Activated gamma-delta T cell treated with anti-CD3 and anti-CD28 coated beads, Interleukin-2, amount 50 U/mL, for 16 hours (primary cell): ENCODE measurements around the gene SLX9.

Experiments used
- DNase-seq: peaks from one replicate; pipeline ENCODE4 v3.0.0-alpha.2; 2020; ENCODE audit warnings: low read depth

The SLX9 gene

GRCh38 chr21:44930543-44930981 is 9.3 kb upstream of the SLX9 start:
- DNase-seq: peak; percentile 53

GRCh38 chr21:44931137-44931500 is 8.7 kb upstream of the SLX9 start:
- DNase-seq: no peak

DNA sequence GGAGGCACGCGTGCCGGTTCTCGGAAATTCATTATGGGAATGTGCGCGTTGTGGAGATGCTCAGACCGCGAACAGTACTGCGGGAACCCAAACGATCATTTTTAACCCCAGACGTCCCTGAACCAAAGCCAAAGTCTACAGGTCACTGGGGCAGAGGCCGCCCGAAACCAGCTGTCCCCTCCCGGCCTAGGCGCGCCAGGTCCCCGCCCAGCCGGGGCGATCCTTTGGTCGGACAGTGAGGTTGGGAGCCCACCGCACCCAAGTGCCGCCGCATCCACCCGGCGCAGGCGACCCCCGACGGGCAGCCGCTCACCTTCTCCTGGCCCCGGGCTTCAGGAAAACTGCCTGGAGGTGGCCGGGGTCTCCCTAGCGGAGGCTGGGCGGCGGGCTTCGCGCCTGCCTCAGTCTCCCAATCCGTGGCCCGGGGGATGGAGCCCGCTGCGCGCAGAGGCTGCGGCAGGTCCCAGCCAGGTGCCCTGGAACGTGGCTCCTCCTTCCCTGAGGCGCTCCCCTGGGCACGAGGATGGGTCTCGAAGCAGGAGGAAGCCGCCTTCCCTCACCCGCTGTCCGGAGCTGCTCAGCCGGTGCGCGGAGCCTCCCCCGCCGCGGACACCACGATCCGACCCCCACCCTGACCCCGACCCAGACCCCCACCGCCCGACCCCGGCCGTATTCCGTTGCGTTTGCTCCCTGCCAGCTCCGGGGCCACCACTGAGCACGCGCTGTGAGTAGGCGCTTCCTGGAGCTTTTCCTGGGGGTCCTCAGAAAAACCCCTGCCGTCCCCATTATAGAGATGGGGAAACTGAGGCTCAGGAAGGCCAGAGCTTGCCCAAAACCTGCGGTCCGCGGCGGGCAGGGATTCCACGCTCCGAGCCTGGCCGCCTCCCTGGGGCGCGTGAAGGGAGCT is 8.1 kb upstream of the SLX9 start:
- no peak for DNase-seq

GRCh38 chr21:44932408-44933181 is 7.2 kb upstream of the SLX9 start:
- DNase-seq: peak; percentile 60

DNA sequence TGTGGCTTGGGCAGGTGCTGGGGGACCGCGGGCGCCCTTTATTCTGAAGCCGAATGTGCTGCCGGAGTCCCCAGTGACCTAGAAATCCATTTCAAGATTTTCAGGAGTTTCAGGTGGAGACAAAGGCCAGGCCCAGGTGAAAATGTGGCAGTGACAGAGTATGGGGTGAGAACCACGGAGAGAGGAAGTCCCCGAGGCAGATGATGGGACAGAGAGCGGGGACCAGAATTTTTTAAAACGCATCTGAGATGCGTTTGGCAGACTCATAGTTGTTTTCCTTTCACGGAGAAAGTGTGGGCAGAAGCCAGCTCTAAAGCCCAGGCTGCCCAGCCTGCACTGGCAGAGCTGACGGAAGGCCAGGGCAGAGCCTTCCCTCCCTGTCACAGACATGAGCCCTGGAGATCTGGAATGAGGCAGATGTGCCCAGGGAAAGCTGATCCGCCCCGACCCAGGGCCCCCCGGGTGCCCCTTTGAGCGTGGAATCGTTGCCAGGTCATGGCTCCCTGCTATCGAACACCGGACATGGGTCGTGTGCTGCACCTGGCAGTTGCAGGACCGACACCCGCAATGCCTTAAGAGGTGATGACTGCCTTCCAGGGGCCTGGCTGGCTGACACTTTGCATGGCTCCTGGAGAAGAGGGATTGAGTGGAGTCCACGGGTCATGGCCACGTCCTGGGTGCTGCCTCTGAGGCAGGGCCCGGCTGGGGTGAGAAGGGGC is 6.5 kb upstream of the SLX9 start:
- no peak for DNase-seq

- DNase-seq: no peak
Observed at GRCh38 chr21:44933918-44934260, 5.9 kb upstream of the SLX9 start.

DNA sequence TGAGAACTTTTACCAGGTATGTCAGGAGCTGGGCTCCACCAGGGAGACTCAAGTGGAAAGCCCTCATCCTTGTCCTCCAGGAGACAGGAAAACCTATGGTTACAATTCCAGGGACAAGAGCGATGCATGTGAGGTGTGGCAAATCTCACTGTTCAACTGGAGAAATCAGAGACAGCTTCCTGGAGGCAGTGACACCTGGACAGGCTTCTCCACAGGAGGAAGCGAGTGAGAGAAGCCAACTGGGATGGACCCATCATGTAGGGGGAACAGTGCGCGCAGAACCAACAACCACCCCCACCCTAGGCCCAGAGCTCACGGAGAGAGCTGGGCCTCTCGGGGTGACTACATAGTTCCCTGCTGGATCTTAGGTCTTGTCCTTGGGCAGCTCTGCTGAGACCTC is 5.6 kb upstream of the SLX9 start:
- no peak for DNase-seq

GRCh38 chr21:44934797-44935532 is 4.9 kb upstream of the SLX9 start:
- DNase-seq: no peak

DNA sequence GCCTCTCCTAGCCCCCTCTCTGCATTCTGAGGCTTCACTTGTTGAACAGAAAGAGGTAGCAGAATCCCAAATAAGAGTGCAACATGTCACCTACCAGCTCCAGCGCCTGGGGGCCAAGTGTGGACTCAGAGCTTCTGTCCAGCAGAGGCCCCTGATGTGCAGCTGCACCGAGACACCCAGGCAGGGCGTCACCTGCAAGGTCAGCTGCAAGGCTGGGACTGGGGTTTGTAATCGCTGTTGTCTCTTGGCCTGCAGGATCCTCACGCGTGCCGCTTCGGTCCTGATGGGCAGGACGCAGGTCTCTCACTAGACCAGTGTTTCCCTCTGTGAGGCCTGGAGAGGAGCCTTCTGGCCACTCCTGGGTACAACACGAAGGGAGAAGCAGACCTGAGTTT is 4.3 kb upstream of the SLX9 start:
- DNase-seq: no peak

DNA sequence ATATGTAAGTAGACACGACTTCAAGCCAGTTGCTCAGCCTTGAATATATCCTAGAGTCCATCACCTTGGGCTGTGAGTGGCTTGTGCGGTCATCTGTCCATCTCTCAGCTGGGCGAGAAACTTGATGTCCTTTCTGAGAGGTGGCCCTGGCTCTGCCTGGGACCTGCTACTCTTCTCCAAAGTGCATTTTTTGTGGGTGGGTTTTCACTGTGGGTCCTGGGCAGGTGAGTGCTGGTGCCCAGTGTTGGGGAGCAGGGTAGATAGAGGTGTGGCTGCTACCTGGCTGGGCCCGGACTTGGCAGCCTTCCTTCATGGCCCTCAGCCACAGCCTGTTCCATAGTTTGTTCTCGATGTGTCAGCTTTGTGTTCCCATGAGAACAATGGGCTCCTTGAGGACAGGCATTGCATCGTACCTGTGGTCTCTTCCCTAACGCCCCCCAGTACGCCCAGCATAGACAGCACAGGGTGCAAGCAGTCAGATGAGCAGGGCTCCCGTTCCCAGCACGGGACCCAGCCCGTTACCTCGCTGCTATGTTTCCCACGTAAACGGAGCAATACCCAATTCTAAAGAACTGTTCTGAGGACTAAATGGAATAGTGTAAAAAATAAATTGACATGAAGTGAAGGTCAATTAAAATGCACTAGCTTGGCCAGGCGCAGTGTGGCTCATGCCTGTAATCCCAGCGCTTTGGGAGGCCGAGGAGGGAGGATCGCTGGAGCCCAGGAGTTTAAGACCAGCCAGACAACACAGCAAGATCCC is 877 bp upstream of the SLX9 start:
- DNase-seq: no peak

DNA sequence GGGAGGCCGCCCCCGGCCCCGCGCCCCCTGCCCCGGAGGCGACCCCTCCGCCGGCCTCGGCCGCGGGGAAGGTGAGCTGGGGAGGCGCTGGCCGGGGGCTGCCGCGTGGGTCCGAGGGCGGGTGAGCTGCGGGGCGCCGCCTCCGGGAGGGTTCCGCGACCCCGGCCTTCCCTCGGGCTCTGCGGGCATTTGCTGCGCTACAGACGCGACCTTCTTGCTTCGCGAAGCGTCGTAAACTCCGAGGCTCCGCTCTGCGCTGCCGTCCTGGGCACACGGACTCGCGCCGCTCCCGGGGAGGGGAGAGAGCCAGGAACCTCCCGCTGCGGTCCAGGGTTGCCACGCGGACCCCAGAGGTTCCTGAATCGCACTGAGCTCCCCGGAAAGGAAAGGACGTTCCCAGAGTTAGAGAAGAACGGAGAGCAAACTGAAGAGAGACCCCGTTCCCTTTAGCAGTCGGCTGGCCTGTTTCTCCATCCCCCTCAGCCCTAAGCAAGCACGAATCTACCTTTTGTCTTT is 345 bp downstream of the SLX9 start:
- no peak for DNase-seq

DNA sequence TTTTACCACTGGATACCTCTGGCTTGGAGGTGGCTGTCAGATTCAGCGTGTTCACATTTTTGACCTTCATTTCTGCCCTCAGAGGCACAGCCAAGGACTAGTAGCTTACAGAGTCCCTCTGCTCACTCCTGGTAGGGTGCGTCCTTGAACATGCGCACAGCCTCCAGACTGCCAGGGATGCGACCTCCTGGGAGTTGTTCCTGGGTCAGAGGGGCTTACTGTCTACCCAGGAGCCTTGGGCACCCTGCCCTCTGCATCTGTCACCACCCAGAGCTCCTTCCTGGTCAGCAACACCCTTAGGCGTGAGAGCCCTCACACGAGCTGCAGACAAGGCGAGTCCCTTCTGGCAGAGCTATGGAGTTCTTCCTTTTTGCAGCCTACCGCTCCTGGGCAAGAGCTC is 1.7 kb downstream of the SLX9 start:
- no peak for DNase-seq

DNA sequence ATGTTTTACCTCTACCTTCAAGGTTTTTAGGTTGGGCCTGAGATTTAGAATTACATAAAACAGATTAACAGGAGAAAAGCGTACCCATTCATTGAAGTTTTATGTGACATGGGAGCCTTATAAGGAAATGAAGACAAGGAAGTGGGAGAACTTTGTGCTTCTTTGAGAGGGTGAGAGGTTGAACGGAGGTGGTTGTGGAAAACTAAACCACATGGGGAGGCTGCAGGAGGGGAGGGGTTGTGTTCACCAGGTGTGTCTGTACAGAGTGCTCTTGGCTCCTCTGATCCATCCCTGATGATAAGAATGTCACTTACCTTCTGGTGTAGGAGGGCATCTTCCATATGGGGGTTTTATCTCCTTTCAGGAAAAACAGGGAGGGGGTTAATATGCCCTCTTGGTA is 2.7 kb downstream of the SLX9 start:
- no peak for DNase-seq

GRCh38 chr21:44943005-44943685 is 3.3 kb downstream of the SLX9 start:
- no peak for DNase-seq

DNA sequence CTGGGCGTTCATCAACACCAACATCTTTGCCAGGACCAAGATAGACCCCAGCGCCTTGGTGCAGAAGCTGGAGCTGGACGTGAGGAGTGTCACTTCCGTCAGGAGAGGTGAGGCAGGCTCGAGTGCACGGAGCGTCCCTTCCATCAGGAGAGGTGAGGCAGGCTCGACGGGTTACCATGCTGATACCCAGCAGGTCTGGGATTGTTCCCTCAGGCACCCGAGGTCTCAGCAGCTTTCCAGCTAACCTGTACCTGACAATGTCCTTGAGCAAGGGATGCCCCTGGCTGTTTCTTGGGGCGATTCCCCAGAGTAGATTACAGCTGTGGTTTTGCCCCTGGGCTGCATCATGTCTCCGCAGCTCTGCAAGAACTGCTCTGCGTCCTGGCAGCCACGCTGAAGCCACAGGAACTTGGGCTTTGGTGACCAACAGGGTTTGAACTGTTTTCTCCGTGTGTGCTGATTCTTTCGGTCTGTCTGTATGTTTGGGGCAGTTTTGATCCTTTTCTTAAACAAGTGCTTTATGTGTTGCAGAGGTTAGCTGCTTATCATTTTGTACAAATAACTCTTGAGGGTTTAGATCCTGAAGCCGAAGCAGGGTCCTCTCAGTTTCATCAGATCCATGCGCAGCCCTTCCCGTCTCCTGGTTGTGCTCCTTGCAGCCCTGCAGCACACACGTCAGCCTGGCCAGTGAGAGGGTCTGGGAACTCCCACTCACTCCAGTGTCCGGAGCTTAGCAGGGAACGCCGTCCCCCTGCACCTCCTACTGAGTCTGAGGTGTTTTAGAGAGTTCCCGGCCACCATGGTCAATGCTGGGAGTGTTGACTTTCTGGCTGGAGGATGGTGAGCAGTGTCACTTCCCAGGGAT is 4.1 kb downstream of the SLX9 start:
- no peak for DNase-seq

- DNase-seq: no peak
Observed at GRCh38 chr21:44944596-44944995, 4.8 kb downstream of the SLX9 start.

DNA sequence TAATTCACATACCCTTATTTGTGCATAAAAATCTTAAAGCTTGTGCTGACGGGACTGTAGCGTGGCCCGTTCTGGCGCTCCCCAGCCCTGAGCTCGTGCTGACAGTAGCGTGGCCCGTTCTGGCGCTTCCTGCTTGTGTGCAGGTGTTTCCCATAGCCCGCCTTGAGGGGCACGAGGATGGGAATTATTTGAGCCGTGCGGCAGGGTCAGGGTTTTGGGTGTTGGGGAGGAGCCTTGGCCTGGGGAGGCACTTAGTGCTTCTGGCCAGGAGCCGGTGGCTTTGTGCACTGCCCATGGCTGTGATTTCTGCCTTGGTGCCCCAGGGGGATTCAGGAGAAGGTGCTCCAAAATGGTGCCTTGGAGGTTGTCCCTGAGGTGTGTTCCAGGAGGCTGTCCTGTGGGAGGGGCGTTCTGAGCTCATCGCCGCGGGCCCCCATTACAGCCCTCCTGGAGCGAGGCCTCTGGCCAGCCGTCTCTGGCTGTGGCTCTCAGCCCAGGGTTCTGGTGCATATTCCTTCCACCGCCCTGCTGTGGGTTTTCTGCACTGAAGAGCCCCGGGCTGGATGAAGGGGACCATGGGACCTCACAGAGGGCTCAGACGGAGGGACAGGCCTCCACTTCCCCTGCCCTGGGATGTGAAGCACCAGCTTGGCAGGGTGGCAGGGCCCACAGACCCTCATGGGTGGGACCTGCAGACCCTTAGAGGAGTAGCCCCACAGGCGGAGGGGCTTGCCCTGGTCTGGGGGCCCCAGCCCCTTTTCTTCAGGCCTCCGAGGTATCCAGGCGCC is 6.6 kb downstream of the SLX9 start:
- no peak for DNase-seq

GRCh38 chr21:44947111-44947929 is 7.5 kb downstream of the SLX9 start:
- no peak for DNase-seq
